PFSK-1 (cell line): Measurements from ENCODE around the gene ZNF564.

Experiments used
- FOXP2 ChIP-seq: optimal IDR thresholded peaks from 2 replicates; pipeline ENCODE3; 2011; ENCODE audit warnings: borderline replicate concordance, control low read depth, inconsistent platforms; ENCODE audit not compliant: insufficient read depth; ENCODE audit errors: extremely low read length, extremely low read depth
- POLR2AphosphoS5 ChIP-seq: IDR thresholded peaks from 2 replicates; pipeline ENCODE4 v1.6.1; 2012; ENCODE audit warnings: low read depth, mild to moderate bottlenecking, control low read depth, low read length, moderate library complexity
- SIN3A ChIP-seq: IDR thresholded peaks from 2 replicates; pipeline ENCODE4 v1.6.1; 2012; ENCODE audit warnings: mild to moderate bottlenecking, low read length, moderate library complexity, borderline replicate concordance; ENCODE audit not compliant: insufficient read depth
- TAF1 ChIP-seq: IDR thresholded peaks from 2 replicates; pipeline ENCODE4 v1.6.1; 2012; ENCODE audit warnings: low read length, control low read depth, borderline replicate concordance; ENCODE audit not compliant: insufficient read depth
- TF ChIP-seq, protein P1 (sequence below), 2 experiments: IDR thresholded peaks; 2 replicates each; pipeline versions ENCODE4 v1.6.1 to v1.8.0; 2011 to 2012; ENCODE audit warnings: low read depth in 2 of 2, low read length in 2 of 2, control low read depth in 1 of 2, inconsistent platforms in 1 of 2, mild to moderate bottlenecking in 1 of 2, moderate library complexity in 1 of 2; ENCODE audit not compliant: insufficient read depth in 1 of 2

DNA sequence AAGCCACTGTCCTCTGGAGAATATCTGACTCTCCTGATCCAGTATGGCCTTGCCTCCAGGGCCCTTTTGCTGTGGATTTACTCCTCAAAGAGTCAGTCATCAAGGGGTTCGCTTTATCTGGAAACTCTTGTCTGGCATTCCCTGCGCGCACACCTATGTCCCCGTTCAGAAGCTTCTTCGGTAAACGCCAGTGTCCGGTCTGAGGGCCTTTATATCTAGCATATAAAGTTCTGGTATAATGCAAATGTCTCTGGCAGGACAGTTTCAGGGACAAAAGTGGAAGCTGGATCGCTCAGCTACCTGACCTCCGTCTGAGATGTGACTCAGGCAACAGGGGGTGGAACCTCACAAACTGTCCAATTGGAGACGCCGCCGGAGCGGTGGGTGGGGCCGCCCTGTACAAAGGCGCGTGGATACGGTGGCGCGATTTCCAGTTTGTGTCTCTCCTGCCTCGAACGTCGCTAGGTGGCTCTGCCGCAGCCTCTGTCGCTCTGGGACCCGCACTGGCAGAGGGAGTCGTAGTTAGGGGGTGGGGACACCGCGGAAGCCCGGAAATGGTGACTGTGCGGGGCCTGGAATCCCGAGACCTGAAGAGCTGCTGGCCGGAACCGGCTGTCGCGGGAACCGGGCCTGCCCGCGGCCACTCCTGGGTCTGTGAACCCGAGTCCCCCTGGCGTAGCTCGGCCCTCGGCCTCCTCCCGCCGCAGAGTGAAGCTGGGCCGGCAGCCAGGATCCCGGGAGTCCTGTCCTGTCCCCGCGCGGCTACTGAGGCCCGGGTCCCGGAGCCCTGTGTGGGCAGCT, 56.1 kb downstream of the ZNF564 start:
- TF ChIP-seq POLR2AphosphoS5 (peak; percentile 64; the same call in 1 of the 2 replicates), TAF1 (no peak), SIN3A (no peak), FOXP2 (no peak)
- TF ChIP-seq, protein P1, sequence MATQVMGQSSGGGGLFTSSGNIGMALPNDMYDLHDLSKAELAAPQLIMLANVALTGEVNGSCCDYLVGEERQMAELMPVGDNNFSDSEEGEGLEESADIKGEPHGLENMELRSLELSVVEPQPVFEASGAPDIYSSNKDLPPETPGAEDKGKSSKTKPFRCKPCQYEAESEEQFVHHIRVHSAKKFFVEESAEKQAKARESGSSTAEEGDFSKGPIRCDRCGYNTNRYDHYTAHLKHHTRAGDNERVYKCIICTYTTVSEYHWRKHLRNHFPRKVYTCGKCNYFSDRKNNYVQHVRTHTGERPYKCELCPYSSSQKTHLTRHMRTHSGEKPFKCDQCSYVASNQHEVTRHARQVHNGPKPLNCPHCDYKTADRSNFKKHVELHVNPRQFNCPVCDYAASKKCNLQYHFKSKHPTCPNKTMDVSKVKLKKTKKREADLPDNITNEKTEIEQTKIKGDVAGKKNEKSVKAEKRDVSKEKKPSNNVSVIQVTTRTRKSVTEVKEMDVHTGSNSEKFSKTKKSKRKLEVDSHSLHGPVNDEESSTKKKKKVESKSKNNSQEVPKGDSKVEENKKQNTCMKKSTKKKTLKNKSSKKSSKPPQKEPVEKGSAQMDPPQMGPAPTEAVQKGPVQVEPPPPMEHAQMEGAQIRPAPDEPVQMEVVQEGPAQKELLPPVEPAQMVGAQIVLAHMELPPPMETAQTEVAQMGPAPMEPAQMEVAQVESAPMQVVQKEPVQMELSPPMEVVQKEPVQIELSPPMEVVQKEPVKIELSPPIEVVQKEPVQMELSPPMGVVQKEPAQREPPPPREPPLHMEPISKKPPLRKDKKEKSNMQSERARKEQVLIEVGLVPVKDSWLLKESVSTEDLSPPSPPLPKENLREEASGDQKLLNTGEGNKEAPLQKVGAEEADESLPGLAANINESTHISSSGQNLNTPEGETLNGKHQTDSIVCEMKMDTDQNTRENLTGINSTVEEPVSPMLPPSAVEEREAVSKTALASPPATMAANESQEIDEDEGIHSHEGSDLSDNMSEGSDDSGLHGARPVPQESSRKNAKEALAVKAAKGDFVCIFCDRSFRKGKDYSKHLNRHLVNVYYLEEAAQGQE (IDR thresholded peaks at IDR 0.05; ENCODE audit: insufficient read depth in 1 of 2, low read depth in 2 of 2, low read length in 2 of 2), result no peak
